AG09319 (cell line): Measurements from ENCODE around the gene VWA1.
"Not testable (repeated sequence)": the region's sequence is repeated elsewhere in the genome, so short reads cannot be mapped to it uniquely, and the experiment has no call there.

Experiments used
- DNase-seq: peaks from one replicate; pipeline ENCODE4 v3.0.0-alpha.2; 2010; ENCODE audit warnings: low read depth; ENCODE audit errors: extremely low read depth
- CTCF ChIP-seq: IDR thresholded peaks from 2 replicates; pipeline ENCODE4 v1.5.1; 2011; ENCODE audit warnings: low read depth, mild to moderate bottlenecking, inconsistent platforms, low read length, moderate library complexity

VWA1 gene

GRCh38 chr1:1462318-1462966 is 27.0 kb downstream of the VWA1 start:
- no peak for DNase-seq
- TF ChIP-seq CTCF = no peak

- DNase-seq = no peak
- no peak for TF ChIP-seq CTCF
These were observed 27.8 kb downstream of the VWA1 start for GRCh38 chr1:1463312-1463711.

- not testable (repeated sequence) for DNase-seq
These were observed 32.9 kb downstream of the VWA1 start for GRCh38 chr1:1468196-1468985.

GRCh38 chr1:1470626-1471388 is 35.3 kb downstream of the VWA1 start:
- DNase-seq = no peak
- no peak for TF ChIP-seq CTCF

GRCh38 chr1:1471389-1472052 is 36.0 kb downstream of the VWA1 start, which contains the start of gene ATAD3B:
Gene ATAD3B, plus strand, starts transcription at chr1:1471765. Its CDS starts 120 bp downstream, at chr1:1471885.
- no peak for TF ChIP-seq CTCF
- peak; percentile 65 for DNase-seq

- not testable (repeated sequence) for DNase-seq
These were observed 36.8 kb downstream of the VWA1 start for GRCh38 chr1:1472053-1472876.

- not testable (repeated sequence) for DNase-seq
These were observed 40.5 kb downstream of the VWA1 start for GRCh38 chr1:1476011-1476410.

GRCh38 chr1:1477206-1477605 is 41.7 kb downstream of the VWA1 start:
- TF ChIP-seq CTCF = no peak
- no peak for DNase-seq
